GM12878 (cell line): ENCODE results near the gene CDC45. TPM values are rescaled to one million over a fixed set of nuclear protein-coding genes. Genes with fewer than 3 reads are reported as not detected.

Experiments used
- ATAC-seq: fragments of 200-7000 bp; cut with Tn5 transposase; 3 replicates; pipeline ENCODE4 v1.9.1; 2020; ENCODE audit warnings: mild to moderate bottlenecking, moderate library complexity
- BruUV-seq: library from RNA; stranded (reverse); fragments of 400-500 nt; replicated peaks from 2 replicates; lab custom pipeline; 2021; lab: Mats Ljungman, UMichigan
- CTCF ChIA-PET: fragments of 300-600 bp; sonication (Branson Sonifier 250); formaldehyde crosslinking; extraction: SDS; loops from one replicate; lab custom pipeline; 2021; ENCODE audit warnings: inconsistent platforms; lab: Yijun Ruan, JAX
- POLR2A ChIA-PET: fragments of 350-600 bp; formaldehyde crosslinking; extraction: SDS; loops from one replicate; lab custom pipeline; 2021; ENCODE audit warnings: inconsistent platforms; lab: Charles Lee
- RAD21 ChIA-PET: fragments of 300-600 bp; sonication (Branson Sonifier 250); formaldehyde crosslinking; loops from one replicate; lab custom pipeline; 2023; ENCODE audit warnings: antibody characterized with exemption; ENCODE audit not compliant: unreplicated experiment; lab: Charles Lee
- SMC1A ChIA-PET: fragments of 300-600 bp; sonication (Branson Sonifier 250); formaldehyde crosslinking; loops from one replicate; lab custom pipeline; 2023; ENCODE audit not compliant: unreplicated experiment, uncharacterized antibody; lab: Charles Lee
- DNase-seq: peaks from one replicate; pipeline ENCODE4 v3.0.0-alpha.2; 2011; ENCODE audit warnings: low read depth, low spot score
- FAIRE-seq: peaks from 3 replicates; lab custom pipeline; 2011; peaks lifted over from hg19 to GRCh38; lab: Jason Lieb, UNC
- H2AFZ ChIP-seq: 2 replicates; pipeline ENCODE4 v1.6.0; 2011; ENCODE audit warnings: low read depth, low read length, control low read depth; ENCODE audit not compliant: control insufficient read depth
- H3K27ac ChIP-seq: 2 replicates; pipeline ENCODE4 v1.5.1; 2011; ENCODE audit warnings: control low read depth; ENCODE audit not compliant: control insufficient read depth, insufficient read depth
- H3K27me3 ChIP-seq, 2 experiments: replicated peaks in 1 of 2; 2 replicates each; pipeline versions ENCODE4 v1.6.0 to v1.6.1; 2011; ENCODE audit warnings: low read length in 1 of 2; ENCODE audit not compliant: control insufficient read depth in 2 of 2, insufficient read depth in 2 of 2
- H3K36me3 ChIP-seq, 2 experiments: 2 replicates each; pipeline ENCODE4 v1.5.1; 2011; ENCODE audit warnings: low read length in 1 of 2; ENCODE audit not compliant: control insufficient read depth in 2 of 2, insufficient read depth in 2 of 2
- H3K4me1 ChIP-seq: 2 replicates; pipeline ENCODE4 v1.6.1; 2011; ENCODE audit warnings: mild to moderate bottlenecking, low read length, moderate library complexity, mixed read lengths; ENCODE audit not compliant: control insufficient read depth, insufficient read depth
- H3K4me2 ChIP-seq: 2 replicates; pipeline ENCODE4 v1.6.0; 2011; ENCODE audit warnings: control low read depth; ENCODE audit not compliant: control insufficient read depth, insufficient read depth
- H3K4me3 ChIP-seq: fragments of 200-600 bp; sonication (generic); 2 replicates; pipeline ENCODE4 v1.5.1; 2016
- H3K79me2 ChIP-seq: 2 replicates; pipeline ENCODE4 v1.6.0; 2011; ENCODE audit warnings: low read length; ENCODE audit not compliant: control insufficient read depth, insufficient read depth
- H3K9ac ChIP-seq: 2 replicates; pipeline ENCODE4 v1.8.0; 2011; ENCODE audit warnings: low read length, control low read depth, mixed read lengths; ENCODE audit not compliant: control insufficient read depth, insufficient read depth
- H3K9me3 ChIP-seq: replicated peaks from 3 replicates; pipeline ENCODE4 v1.5.1; 2011; ENCODE audit warnings: mild to moderate bottlenecking, low read length; ENCODE audit not compliant: control insufficient read depth, insufficient read depth
- H4K20me1 ChIP-seq: 2 replicates; pipeline ENCODE4 v1.6.0; 2011; ENCODE audit not compliant: control insufficient read depth, insufficient read depth
- CHD4 ChIP-seq: fragments of 200-600 bp; sonication (generic); IDR thresholded peaks from 2 replicates; pipeline ENCODE4 v1.6.1; 2016; ENCODE audit warnings: mild to moderate bottlenecking
- EGR1 ChIP-seq, 2 experiments: IDR thresholded peaks; 1 replicate in 1 of 2; 2 replicates in 1 of 2; pipeline ENCODE4 v1.6.1; 2011 to 2012; ENCODE audit warnings: low read depth in 2 of 2, low read length in 2 of 2, borderline replicate concordance in 1 of 2, mild to moderate bottlenecking in 1 of 2, moderate library complexity in 1 of 2
- HCFC1 ChIP-seq: fragments of 150-350 bp; IDR thresholded peaks from 2 replicates; pipeline ENCODE4 v1.6.1; 2014; ENCODE audit warnings: low read length
- HDGF ChIP-seq: fragments of 450-650 bp; IDR thresholded peaks from 2 replicates; pipeline ENCODE4 v1.6.1; 2016; ENCODE audit warnings: antibody characterized with exemption
- IKZF2 ChIP-seq, 2 experiments: fragments of 450-650 bp; IDR thresholded peaks; 2 replicates each; pipeline ENCODE4 v1.6.1; 2017; ENCODE audit warnings: mild to moderate bottlenecking in 2 of 2, moderate library complexity in 2 of 2
- KDM1A ChIP-seq: fragments of 200-600 bp; sonication (generic); IDR thresholded peaks from 2 replicates; pipeline ENCODE4 v1.6.1; 2016; ENCODE audit warnings: borderline replicate concordance
- NFYA ChIP-seq: IDR thresholded peaks from 2 replicates; pipeline ENCODE4 v1.6.1; 2011; ENCODE audit warnings: low read depth, mild to moderate bottlenecking, low read length, improper control_type of control experiment, borderline replicate concordance
- NR2F1 ChIP-seq: fragments of 450-650 bp; conservative IDR thresholded peaks from 2 replicates; pipeline ENCODE4 v1.6.1; 2017; ENCODE audit warnings: mild to moderate bottlenecking
- NRF1 ChIP-seq: conservative IDR thresholded peaks from 2 replicates; pipeline ENCODE4 v1.6.1; 2011; ENCODE audit warnings: mild to moderate bottlenecking, low read depth, low read length, improper control_type of control experiment
- SIN3A ChIP-seq: IDR thresholded peaks from 2 replicates; pipeline ENCODE4 v1.6.1; 2012; ENCODE audit warnings: low read depth, low read length, improper control_type of control experiment
- TCF12 ChIP-seq: IDR thresholded peaks from 2 replicates; pipeline ENCODE4 v1.6.1; 2011; ENCODE audit warnings: low read depth, mild to moderate bottlenecking, low read length
- WGBS: methylation state at CpG from one replicate; pipeline ENCODE4 v1.1.6; 2016; ENCODE audit warnings: low lambda C conversion rate; ENCODE audit not compliant: insufficient replicate concordance, insufficient coverage; ENCODE audit errors: missing lambda C conversion rate; 5-methylcytosine and 5-hydroxymethylcytosine counted together
- in situ Hi-C: fragments of 300-500 bp; cut with MboI; formaldehyde crosslinking; loops from 9 replicates; pipeline ENCODE4 v1.14.3; 2018; ENCODE audit warnings: mixed read lengths
- intact Hi-C: fragments of 100-400 bp; cut with micrococcal nuclease; formaldehyde crosslinking; loops from one replicate; pipeline ENCODE4 v1.14.2; 2022; ENCODE audit not compliant: unreplicated experiment
- polyA plus RNA-seq, 11 experiments: library from polyadenylated mRNA; depleted of rRNA in 4 of 11; unstranded in 6 of 11; stranded (reverse) in 5 of 11; fragments of >200 nt; fragmentation: Nextera tagmentation in 4 of 11; fragmentation: Illumina TruSeq in 1 of 11; extraction: Ambion mirVana in 4 of 11; extraction: Trizol in 1 of 11; gene quantifications; 1 replicate in 1 of 11; 2 replicates in 10 of 11; pipeline versions ENCODE4 v1.2.1 to v1.2.3, GENCODE V29; 2011 to 2016; ENCODE audit warnings: inconsistent platforms in 2 of 11, missing spikeins in 2 of 11, low read depth in 1 of 11
- total RNA-seq, 4 experiments: library from RNA; depleted of rRNA in 3 of 4; stranded (reverse); fragments of >200 nt in 3 of 4; fragmentation: Illumina TruSeq in 1 of 4; extraction: Trizol in 1 of 4; gene quantifications; 2 replicates each; pipeline versions ENCODE4 v1.2.1 to v1.2.3, GENCODE V29; 2013 to 2021
- TF ChIP-seq, protein P1 (sequence below): fragments of 450-650 bp; IDR thresholded peaks from 2 replicates; pipeline ENCODE4 v1.6.1; 2016; ENCODE audit warnings: mild to moderate bottlenecking, moderate library complexity, borderline replicate concordance
- TF ChIP-seq, protein P2 (sequence below): fragments of 450-650 bp; IDR thresholded peaks from 2 replicates; pipeline ENCODE4 v1.6.1; 2017; ENCODE audit warnings: low read depth, mild to moderate bottlenecking, moderate library complexity

Gene CDC45
- total and polyA plus RNA-seq, 10 of the 15 experiments (the other 5 are each of a cell fraction or from before 2014, with no cell fraction given), result 40.8 to 88.5 (median 54.2) TPM

GRCh38 chr22:19431649-19432132 lies 48.0 kb upstream of the CDC45 start, which contains the start of gene HIRA (continued):
- peak; percentile 41 to 48; a peak in 2 of 3 replicates for TF ChIP-seq EGR1 (IDR thresholded peaks at IDR 0.05; ENCODE audit: borderline replicate concordance in 1 of 2, low read depth in 2 of 2, low read length in 2 of 2)
- TF ChIP-seq KDM1A, result no peak
- TF ChIP-seq TCF12, result peak; percentile 67; the same call in 1 of the 2 replicates
- TF ChIP-seq SIN3A, result 0 out of 2 replicates have a peak, but pooled peaks have one; percentile 47
- no peak for TF ChIP-seq NFYA
- peak; percentile 28; the same call in 1 of the 2 replicates for TF ChIP-seq NR2F1
- TF ChIP-seq, all 136 proteins: peak for 44

GRCh38 chr22:19432133-19432851 lies 47.4 kb upstream of the CDC45 start, which contains the start of gene MRPL40:
Gene MRPL40, plus strand, starts transcription at chr22:19432545. Its CDS starts 10 bp downstream, at chr22:19432555.
- ChIA-PET RAD21 (interaction anchor here (1.4 to 3.6 kb wide), 3 partner anchors 15 to 253 kb away, joined by 4 to 11 read pairs (median 4); partner anchors contain the start of genes C22orf39, CDC45, SLC25A1 and UFD1), CTCF (no interaction called here), SMC1A (interaction anchor here (1.0 to 1.9 kb wide), 3 partner anchors 13 to 47 kb away, joined by 3 to 4 read pairs (median 4); partner anchors contain the start of gene CDC45), POLR2A (interaction anchor here (1.0 to 1.5 kb wide), 5 partner anchors 12 to 71 kb away, joined by 3 to 5 read pairs (median 3); partner anchors contain the start of genes C22orf39 and CDC45)
- no peaks in the 10 kb centered on the region for H3K9me3 ChIP-seq
- peak within 1 kb of the TSS; percentile 93 for H3K27ac ChIP-seq
- no peaks in the 10 kb centered on the region; the same call in 1 of the 2 replicates for H4K20me1 ChIP-seq
- ATAC-seq, result peak; percentile 93
- intact Hi-C loops (loop anchor here (1.0 to 5.0 kb wide), 4 partner anchors 15 to 288 kb away; partner anchors contain the start of genes C22orf39, CDC45, ESS2 and SLC25A1), in situ Hi-C loops (loop anchor here (25.0 kb wide), 1 partner anchor 1795 kb away; the partner anchor contains the start of genes ATP6V1E1 and BCL2L13)
- peaks cover 2 to 4% of the 10 kb centered on the region in 2 experiments; a peak in 2 of 4 replicates for H3K36me3 ChIP-seq
- H3K4me3 ChIP-seq, result peak within 1 kb of the TSS; percentile 94
- H3K4me2 ChIP-seq, result peak within 1 kb of the TSS; percentile 97
- DNase-seq, result peak; percentile 76
- no peaks in the 10 kb centered on the region for H3K4me1 ChIP-seq
- H3K27me3 ChIP-seq, result no peaks in the 10 kb centered on the region
- peak within 1 kb of the TSS; percentile 96 for H3K9ac ChIP-seq
- peak; percentile 71 for FAIRE-seq
- 1% methylated on average over 71 of the region's 74 CpGs for WGBS
- H2AFZ ChIP-seq, result peak within 1 kb of the TSS; percentile 93
- H3K79me2 ChIP-seq, result peaks cover 53% of the 10 kb centered on the region
- BruUV-seq, result no TSS peak
- TF ChIP-seq, protein P1, sequence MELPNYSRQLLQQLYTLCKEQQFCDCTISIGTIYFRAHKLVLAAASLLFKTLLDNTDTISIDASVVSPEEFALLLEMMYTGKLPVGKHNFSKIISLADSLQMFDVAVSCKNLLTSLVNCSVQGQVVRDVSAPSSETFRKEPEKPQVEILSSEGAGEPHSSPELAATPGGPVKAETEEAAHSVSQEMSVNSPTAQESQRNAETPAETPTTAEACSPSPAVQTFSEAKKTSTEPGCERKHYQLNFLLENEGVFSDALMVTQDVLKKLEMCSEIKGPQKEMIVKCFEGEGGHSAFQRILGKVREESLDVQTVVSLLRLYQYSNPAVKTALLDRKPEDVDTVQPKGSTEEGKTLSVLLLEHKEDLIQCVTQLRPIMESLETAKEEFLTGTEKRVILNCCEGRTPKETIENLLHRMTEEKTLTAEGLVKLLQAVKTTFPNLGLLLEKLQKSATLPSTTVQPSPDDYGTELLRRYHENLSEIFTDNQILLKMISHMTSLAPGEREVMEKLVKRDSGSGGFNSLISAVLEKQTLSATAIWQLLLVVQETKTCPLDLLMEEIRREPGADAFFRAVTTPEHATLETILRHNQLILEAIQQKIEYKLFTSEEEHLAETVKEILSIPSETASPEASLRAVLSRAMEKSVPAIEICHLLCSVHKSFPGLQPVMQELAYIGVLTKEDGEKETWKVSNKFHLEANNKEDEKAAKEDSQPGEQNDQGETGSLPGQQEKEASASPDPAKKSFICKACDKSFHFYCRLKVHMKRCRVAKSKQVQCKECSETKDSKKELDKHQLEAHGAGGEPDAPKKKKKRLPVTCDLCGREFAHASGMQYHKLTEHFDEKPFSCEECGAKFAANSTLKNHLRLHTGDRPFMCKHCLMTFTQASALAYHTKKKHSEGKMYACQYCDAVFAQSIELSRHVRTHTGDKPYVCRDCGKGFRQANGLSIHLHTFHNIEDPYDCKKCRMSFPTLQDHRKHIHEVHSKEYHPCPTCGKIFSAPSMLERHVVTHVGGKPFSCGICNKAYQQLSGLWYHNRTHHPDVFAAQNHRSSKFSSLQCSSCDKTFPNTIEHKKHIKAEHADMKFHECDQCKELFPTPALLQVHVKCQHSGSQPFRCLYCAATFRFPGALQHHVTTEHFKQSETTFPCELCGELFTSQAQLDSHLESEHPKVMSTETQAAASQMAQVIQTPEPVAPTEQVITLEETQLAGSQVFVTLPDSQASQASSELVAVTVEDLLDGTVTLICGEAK, result peak; percentile 96
- TF ChIP-seq HCFC1, result peak; percentile 93
- TF ChIP-seq NRF1, result peak; percentile 52
- no peak for TF ChIP-seq CHD4
- TF ChIP-seq, protein P2, sequence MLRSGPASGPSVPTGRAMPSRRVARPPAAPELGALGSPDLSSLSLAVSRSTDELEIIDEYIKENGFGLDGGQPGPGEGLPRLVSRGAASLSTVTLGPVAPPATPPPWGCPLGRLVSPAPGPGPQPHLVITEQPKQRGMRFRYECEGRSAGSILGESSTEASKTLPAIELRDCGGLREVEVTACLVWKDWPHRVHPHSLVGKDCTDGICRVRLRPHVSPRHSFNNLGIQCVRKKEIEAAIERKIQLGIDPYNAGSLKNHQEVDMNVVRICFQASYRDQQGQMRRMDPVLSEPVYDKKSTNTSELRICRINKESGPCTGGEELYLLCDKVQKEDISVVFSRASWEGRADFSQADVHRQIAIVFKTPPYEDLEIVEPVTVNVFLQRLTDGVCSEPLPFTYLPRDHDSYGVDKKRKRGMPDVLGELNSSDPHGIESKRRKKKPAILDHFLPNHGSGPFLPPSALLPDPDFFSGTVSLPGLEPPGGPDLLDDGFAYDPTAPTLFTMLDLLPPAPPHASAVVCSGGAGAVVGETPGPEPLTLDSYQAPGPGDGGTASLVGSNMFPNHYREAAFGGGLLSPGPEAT, result peak; percentile 73; the same call in 1 of the 2 replicates
- 0 out of 2 replicates have a peak, but pooled peaks have one; percentile 64 for TF ChIP-seq HDGF
- peak in 1 of 2 experiments; percentile 51; a peak in 1 of 4 replicates for TF ChIP-seq IKZF2 (IDR thresholded peaks at IDR 0.05)
